GM23338 (cell line): Measurements from ENCODE around the gene NXN. TPM values are rescaled to one million over a fixed set of nuclear protein-coding genes. Genes with fewer than 3 reads are reported as not detected.

ENCODE experiments used
- ATAC-seq: fragments of 200-7000 bp; cut with Tn5 transposase; 3 replicates; pipeline ENCODE4 v1.9.1; 2020
- DNase-seq: peaks from one replicate; pipeline ENCODE4 v3.0.0-alpha.2; 2015; ENCODE audit warnings: low spot score
- H2AFZ ChIP-seq: fragments of 200-600 bp; sonication (generic); 2 replicates; pipeline ENCODE4 v1.8.0; 2016; ENCODE audit warnings: antibody characterized with exemption, mild to moderate bottlenecking, moderate library complexity
- H3F3A ChIP-seq: fragments of 200-600 bp; sonication (generic); replicated peaks from 2 replicates; pipeline ENCODE4 v1.8.0; 2017; ENCODE audit warnings: antibody characterized with exemption, mixed run types, low read depth
- H3K27ac ChIP-seq: fragments of 200-600 bp; sonication (generic); 2 replicates; pipeline ENCODE4 v1.6.1; 2016; ENCODE audit warnings: low read depth
- H3K27me3 ChIP-seq: fragments of 200-600 bp; sonication (generic); 2 replicates; pipeline ENCODE4 v1.8.0; 2016; ENCODE audit warnings: mild to moderate bottlenecking, mixed run types, moderate library complexity; ENCODE audit not compliant: insufficient read depth
- H3K36me3 ChIP-seq: fragments of 200-600 bp; sonication (generic); 2 replicates; pipeline ENCODE4 v1.8.0; 2016; ENCODE audit warnings: mild to moderate bottlenecking; ENCODE audit not compliant: insufficient read depth
- H3K4me1 ChIP-seq: fragments of 200-600 bp; sonication (generic); 2 replicates; pipeline ENCODE4 v1.8.0; 2016; ENCODE audit warnings: mild to moderate bottlenecking, moderate library complexity; ENCODE audit not compliant: insufficient read depth
- H3K4me2 ChIP-seq: fragments of 200-600 bp; sonication (generic); 2 replicates; pipeline ENCODE4 v1.7.1; 2017; ENCODE audit warnings: mixed run types
- H3K4me3 ChIP-seq: fragments of 200-600 bp; sonication (generic); 2 replicates; pipeline ENCODE4 v1.6.1; 2016; ENCODE audit warnings: mixed run types
- H3K79me2 ChIP-seq: fragments of 200-600 bp; sonication (generic); replicated peaks from 2 replicates; pipeline ENCODE4 v1.8.0; 2017; ENCODE audit warnings: mild to moderate bottlenecking; ENCODE audit not compliant: insufficient read depth
- H3K9me2 ChIP-seq: fragments of 200-600 bp; sonication (generic); 2 replicates; pipeline ENCODE4 v1.8.0; 2017; ENCODE audit not compliant: insufficient read depth
- H4K20me1 ChIP-seq: fragments of 200-600 bp; sonication (generic); replicated peaks from 2 replicates; pipeline ENCODE4 v1.8.0; 2017; ENCODE audit warnings: mild to moderate bottlenecking; ENCODE audit not compliant: insufficient read depth
- H3K27ac Mint-ChIP-seq: 2 replicates; pipeline ENCODE4 v1.8.0; 2020; ENCODE audit warnings: inconsistent platforms, mild to moderate bottlenecking, moderate library complexity, mixed read lengths
- H3K27me3 Mint-ChIP-seq: 3 replicates; pipeline ENCODE4 v1.8.0; 2022; ENCODE audit warnings: low read depth, mild to moderate bottlenecking, moderate library complexity, mixed read lengths, inconsistent platforms; ENCODE audit not compliant: insufficient read depth, poor library complexity
- H3K36me3 Mint-ChIP-seq: 3 replicates; pipeline ENCODE4 v1.8.0; 2021; ENCODE audit warnings: low read depth, mild to moderate bottlenecking, inconsistent platforms, moderate library complexity, mixed read lengths
- H3K4me1 Mint-ChIP-seq: 3 replicates; pipeline ENCODE4 v1.8.0; 2020; ENCODE audit warnings: mild to moderate bottlenecking, inconsistent platforms, mixed read lengths
- H3K4me3 Mint-ChIP-seq: 3 replicates; pipeline ENCODE4 v1.8.0; 2021; ENCODE audit warnings: moderate library complexity, mild to moderate bottlenecking, inconsistent platforms, mixed read lengths
- H3K9me3 Mint-ChIP-seq: 3 replicates; pipeline ENCODE4 v1.8.0; 2020; ENCODE audit warnings: moderate library complexity, mild to moderate bottlenecking, inconsistent platforms, mixed read lengths
- CREB1 ChIP-seq: fragments of 250-450 bp; sonication (Bioruptor Pico); IDR thresholded peaks from 2 replicates; pipeline ENCODE4 v1.5.0; 2020; ENCODE audit warnings: low read depth, mild to moderate bottlenecking, moderate library complexity
- JUNB ChIP-seq: IDR thresholded peaks from one replicate; pipeline ENCODE4 v1.6.1; 2016; ENCODE audit warnings: antibody characterized with exemption; ENCODE audit not compliant: unreplicated experiment
- NANOG ChIP-seq: IDR thresholded peaks from 2 replicates; pipeline ENCODE4 v1.6.1; 2016; ENCODE audit warnings: antibody characterized with exemption, borderline replicate concordance
- ZNF114 ChIP-seq: fragments of 250-450 bp; sonication (Bioruptor Pico); IDR thresholded peaks from 2 replicates; pipeline ENCODE4 v1.5.0; 2020; ENCODE audit warnings: mild to moderate bottlenecking, moderate library complexity
- polyA plus RNA-seq: library from polyadenylated mRNA; unstranded; fragments of >200 nt; fragmentation: Nextera tagmentation; extraction: Ambion mirVana; gene quantifications from 2 replicates; pipeline ENCODE4 v1.2.1, GENCODE V29; 2016
- total RNA-seq: library from RNA; depleted of rRNA; stranded (reverse); fragments of >200 nt; shearing (Covaris generic); gene quantifications from 2 replicates; pipeline ENCODE4 v1.2.3, GENCODE V29; 2014
- TF ChIP-seq, protein P1 (sequence below): IDR thresholded peaks from one replicate; pipeline ENCODE4 v1.6.1; 2018; ENCODE audit warnings: antibody characterized with exemption; ENCODE audit not compliant: unreplicated experiment
- TF ChIP-seq, protein P2 (sequence below): IDR thresholded peaks from 2 replicates; pipeline ENCODE4 v1.6.1; 2016; ENCODE audit warnings: antibody characterized with exemption

NXN gene
- total and polyA plus RNA-seq, 2 experiments from 2014 or later = 31.8 to 105 TPM

DNA sequence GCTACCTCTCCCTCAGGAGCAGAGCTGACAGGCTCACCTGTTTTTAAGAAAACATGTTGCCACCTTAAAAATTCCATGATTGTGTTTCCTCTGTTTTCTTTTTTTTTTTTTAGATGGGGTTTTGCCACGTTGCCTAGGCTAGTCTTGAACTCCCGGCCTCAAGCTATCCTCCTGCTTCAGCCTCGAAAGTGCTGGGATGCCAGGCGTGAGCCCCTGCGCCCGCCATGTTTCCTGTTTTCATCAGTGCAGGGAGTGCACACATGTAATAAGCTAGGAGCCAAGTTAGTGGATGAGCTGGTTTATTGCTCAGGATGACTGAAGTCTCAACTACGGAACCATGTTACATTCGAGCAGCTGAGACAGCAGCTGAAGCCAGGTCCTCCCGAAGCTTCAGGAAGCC lies 183.9 kb downstream of the NXN start:
- no peaks in the 10 kb centered on the region for H3K4me1 ChIP-seq
- peaks cover 17% of the 10 kb centered on the region for H3F3A ChIP-seq
- H3K4me3 Mint-ChIP-seq = no peak overlapping the region
- peaks cover 22% of the 10 kb centered on the region for H3K27me3 Mint-ChIP-seq
- no peaks in the 10 kb centered on the region for H3K9me2 ChIP-seq
- H3K4me1 Mint-ChIP-seq = peaks cover 16% of the 10 kb centered on the region
- H3K27ac ChIP-seq = peak overlapping the region; percentile 5; the same call in 1 of the 2 replicates
- no peaks in the 10 kb centered on the region; the same call in 1 of the 2 replicates for H3K79me2 ChIP-seq
- no peak for TF ChIP-seq CREB1 (CRISPR knock-in tag)
- TF ChIP-seq, protein P1, sequence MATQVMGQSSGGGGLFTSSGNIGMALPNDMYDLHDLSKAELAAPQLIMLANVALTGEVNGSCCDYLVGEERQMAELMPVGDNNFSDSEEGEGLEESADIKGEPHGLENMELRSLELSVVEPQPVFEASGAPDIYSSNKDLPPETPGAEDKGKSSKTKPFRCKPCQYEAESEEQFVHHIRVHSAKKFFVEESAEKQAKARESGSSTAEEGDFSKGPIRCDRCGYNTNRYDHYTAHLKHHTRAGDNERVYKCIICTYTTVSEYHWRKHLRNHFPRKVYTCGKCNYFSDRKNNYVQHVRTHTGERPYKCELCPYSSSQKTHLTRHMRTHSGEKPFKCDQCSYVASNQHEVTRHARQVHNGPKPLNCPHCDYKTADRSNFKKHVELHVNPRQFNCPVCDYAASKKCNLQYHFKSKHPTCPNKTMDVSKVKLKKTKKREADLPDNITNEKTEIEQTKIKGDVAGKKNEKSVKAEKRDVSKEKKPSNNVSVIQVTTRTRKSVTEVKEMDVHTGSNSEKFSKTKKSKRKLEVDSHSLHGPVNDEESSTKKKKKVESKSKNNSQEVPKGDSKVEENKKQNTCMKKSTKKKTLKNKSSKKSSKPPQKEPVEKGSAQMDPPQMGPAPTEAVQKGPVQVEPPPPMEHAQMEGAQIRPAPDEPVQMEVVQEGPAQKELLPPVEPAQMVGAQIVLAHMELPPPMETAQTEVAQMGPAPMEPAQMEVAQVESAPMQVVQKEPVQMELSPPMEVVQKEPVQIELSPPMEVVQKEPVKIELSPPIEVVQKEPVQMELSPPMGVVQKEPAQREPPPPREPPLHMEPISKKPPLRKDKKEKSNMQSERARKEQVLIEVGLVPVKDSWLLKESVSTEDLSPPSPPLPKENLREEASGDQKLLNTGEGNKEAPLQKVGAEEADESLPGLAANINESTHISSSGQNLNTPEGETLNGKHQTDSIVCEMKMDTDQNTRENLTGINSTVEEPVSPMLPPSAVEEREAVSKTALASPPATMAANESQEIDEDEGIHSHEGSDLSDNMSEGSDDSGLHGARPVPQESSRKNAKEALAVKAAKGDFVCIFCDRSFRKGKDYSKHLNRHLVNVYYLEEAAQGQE = no peak
- TF ChIP-seq JUNB = no peak
- ATAC-seq (no peak), DNase-seq (no peak)
- H3K4me3 ChIP-seq = no peak overlapping the region
- no peaks in the 10 kb centered on the region for H3K27me3 ChIP-seq
- H3K36me3 ChIP-seq = no peaks in the 10 kb centered on the region
- H4K20me1 ChIP-seq = peaks cover 5% of the 10 kb centered on the region
- H3K27ac Mint-ChIP-seq = no peak overlapping the region
- peaks cover 31% of the 10 kb centered on the region for H3K36me3 Mint-ChIP-seq
- no peak overlapping the region for H2AFZ ChIP-seq
- H3K9me3 Mint-ChIP-seq = no peaks in the 10 kb centered on the region; the same call in 1 of the 3 replicates
- no peak overlapping the region for H3K4me2 ChIP-seq

DNA sequence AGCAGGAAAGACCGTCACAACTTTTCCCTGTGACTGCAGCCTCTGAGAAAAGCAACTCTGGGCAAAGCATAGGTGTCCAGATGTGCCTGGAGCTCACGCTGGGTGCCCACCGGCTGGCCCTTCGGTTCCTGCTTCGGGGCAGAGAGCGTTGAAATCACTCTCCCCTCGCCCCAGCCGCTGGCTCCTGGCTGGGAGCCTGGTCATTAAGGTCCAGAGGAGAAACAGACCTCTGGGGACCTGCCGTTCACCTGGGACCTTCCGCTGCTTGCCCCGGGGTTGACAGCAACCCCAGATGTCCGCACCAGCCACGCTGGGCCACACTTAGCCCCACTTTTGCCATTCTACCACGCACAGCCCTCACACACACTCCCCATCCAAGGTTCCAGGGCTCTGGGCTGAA lies 184.3 kb downstream of the NXN start:
- peaks cover 17% of the 10 kb centered on the region for H3F3A ChIP-seq
- H3K27me3 Mint-ChIP-seq = peaks cover 24% of the 10 kb centered on the region
- peak overlapping the region; percentile 5; the same call in 1 of the 2 replicates for H3K27ac ChIP-seq
- peaks cover 16% of the 10 kb centered on the region for H3K4me1 Mint-ChIP-seq
- H2AFZ ChIP-seq = no peak overlapping the region
- peaks cover 32% of the 10 kb centered on the region for H3K36me3 Mint-ChIP-seq
- no peak overlapping the region for H3K4me3 Mint-ChIP-seq
- peaks cover 5% of the 10 kb centered on the region for H4K20me1 ChIP-seq
- H3K4me1 ChIP-seq = no peaks in the 10 kb centered on the region
- H3K79me2 ChIP-seq = no peaks in the 10 kb centered on the region; the same call in 1 of the 2 replicates
- no peaks in the 10 kb centered on the region for H3K27me3 ChIP-seq
- no peak overlapping the region for H3K4me3 ChIP-seq
- no peaks in the 10 kb centered on the region for H3K36me3 ChIP-seq
- no peak overlapping the region for H3K4me2 ChIP-seq
- H3K9me2 ChIP-seq = no peaks in the 10 kb centered on the region
- H3K9me3 Mint-ChIP-seq = no peaks in the 10 kb centered on the region; the same call in 1 of the 3 replicates
- peak overlapping the region; percentile 87; the same call in 1 of the 2 replicates for H3K27ac Mint-ChIP-seq
- ATAC-seq (no peak), DNase-seq (no peak)
- TF ChIP-seq ZNF114 (CRISPR knock-in tag) (no peak), CREB1 (CRISPR knock-in tag) (no peak), JUNB (no peak), NANOG (no peak)
- TF ChIP-seq, protein P1 = no peak
- TF ChIP-seq, protein P2, sequence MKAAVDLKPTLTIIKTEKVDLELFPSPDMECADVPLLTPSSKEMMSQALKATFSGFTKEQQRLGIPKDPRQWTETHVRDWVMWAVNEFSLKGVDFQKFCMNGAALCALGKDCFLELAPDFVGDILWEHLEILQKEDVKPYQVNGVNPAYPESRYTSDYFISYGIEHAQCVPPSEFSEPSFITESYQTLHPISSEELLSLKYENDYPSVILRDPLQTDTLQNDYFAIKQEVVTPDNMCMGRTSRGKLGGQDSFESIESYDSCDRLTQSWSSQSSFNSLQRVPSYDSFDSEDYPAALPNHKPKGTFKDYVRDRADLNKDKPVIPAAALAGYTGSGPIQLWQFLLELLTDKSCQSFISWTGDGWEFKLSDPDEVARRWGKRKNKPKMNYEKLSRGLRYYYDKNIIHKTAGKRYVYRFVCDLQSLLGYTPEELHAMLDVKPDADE = no peak
